Ectodermal cell (in vitro differentiated cells): ENCODE data around the gene TET3.
A peak's percentile ranks its signal among the peaks of the same experiment; 100 is the strongest.

ENCODE experiments used
- H3K27ac ChIP-seq: 2 replicates; pipeline ENCODE4 v1.7.0; 2013; ENCODE audit warnings: mild to moderate bottlenecking, low read depth, low read length; ENCODE audit not compliant: insufficient read depth, poor library complexity, severe bottlenecking
- H3K27me3 ChIP-seq: 2 replicates; pipeline ENCODE4 v1.7.0; 2013; ENCODE audit warnings: mild to moderate bottlenecking, low read length; ENCODE audit not compliant: insufficient read depth, control insufficient read depth, poor library complexity, severe bottlenecking
- H3K36me3 ChIP-seq: one replicate; pipeline ENCODE4 v1.7.0; 2013; ENCODE audit warnings: low read length; ENCODE audit not compliant: control insufficient read depth, insufficient read depth
- H3K4me1 ChIP-seq: one replicate; pipeline ENCODE4 v1.7.0; 2013; ENCODE audit warnings: low read length; ENCODE audit not compliant: control insufficient read depth, insufficient read depth
- H3K4me3 ChIP-seq: 2 replicates; pipeline ENCODE4 v1.7.0; 2013; ENCODE audit warnings: low read depth, low read length, control low read depth; ENCODE audit not compliant: insufficient read depth
- H3K9me3 ChIP-seq: 2 replicates; pipeline ENCODE4 v1.7.0; 2013; ENCODE audit warnings: mild to moderate bottlenecking, low read length, moderate library complexity; ENCODE audit not compliant: control insufficient read depth
- WGBS, 2 experiments: methylation state at CpG; one replicate each; pipeline ENCODE4 v1.1.7; 2013; ENCODE audit warnings: missing lambda C conversion rate in 2 of 2; 5-methylcytosine and 5-hydroxymethylcytosine counted together

The TET3 gene

GRCh38 chr2:73997813-73998212, 13.1 kb downstream of the TET3 start:
- no peaks in the 10 kb centered on the region for H3K9me3 ChIP-seq
- H3K27ac ChIP-seq, result no peak overlapping the region
- no peaks in the 10 kb centered on the region for H3K27me3 ChIP-seq
- no peaks in the 10 kb centered on the region for H3K36me3 ChIP-seq
- no peak overlapping the region for H3K4me3 ChIP-seq
- peaks cover 39% of the 10 kb centered on the region for H3K4me1 ChIP-seq
- 91% methylated on average over 6 of the region's 6 CpGs for whole genome bisulfite sequencing, 2 experiments

GRCh38 chr2:73998451-73998850, 13.7 kb downstream of the TET3 start:
- H3K9me3 ChIP-seq, result no peaks in the 10 kb centered on the region
- H3K27ac ChIP-seq, result no peak overlapping the region
- no peak overlapping the region for H3K4me3 ChIP-seq
- H3K4me1 ChIP-seq, result peaks cover 39% of the 10 kb centered on the region
- H3K27me3 ChIP-seq, result no peaks in the 10 kb centered on the region
- H3K36me3 ChIP-seq, result no peaks in the 10 kb centered on the region
- 78 to 79% methylated on average over 8 of the region's 8 CpGs for WGBS, 2 experiments

GRCh38 chr2:73998933-73999332, 14.2 kb downstream of the TET3 start:
- H3K27ac ChIP-seq, result no peak overlapping the region
- WGBS, 2 experiments, result 89 to 94% methylated on average over 4 of the region's 4 CpGs
- no peaks in the 10 kb centered on the region for H3K36me3 ChIP-seq
- H3K4me1 ChIP-seq, result peaks cover 41% of the 10 kb centered on the region
- H3K4me3 ChIP-seq, result no peak overlapping the region
- no peaks in the 10 kb centered on the region for H3K9me3 ChIP-seq
- no peaks in the 10 kb centered on the region for H3K27me3 ChIP-seq

- Histone ChIP-seq H3K4me3 (no peak overlapping the region), H3K27me3 (no peaks in the 10 kb centered on the region), H3K4me1 (peaks cover 52% of the 10 kb centered on the region), H3K36me3 (no peaks in the 10 kb centered on the region), H3K9me3 (no peaks in the 10 kb centered on the region), H3K27ac (no peak overlapping the region)
- 66 to 67% methylated on average over 10 of the region's 10 CpGs for WGBS, 2 experiments
Observed at GRCh38 chr2:73999881-74000597, 15.3 kb downstream of the TET3 start.

- H3K9me3 ChIP-seq, result no peaks in the 10 kb centered on the region
- no peaks in the 10 kb centered on the region for H3K27me3 ChIP-seq
- H3K4me3 ChIP-seq, result no peak overlapping the region
- 87 to 88% methylated on average over 5 of the region's 5 CpGs for WGBS, 2 experiments
- no peak overlapping the region for H3K27ac ChIP-seq
- H3K4me1 ChIP-seq, result peaks cover 55% of the 10 kb centered on the region
- no peaks in the 10 kb centered on the region for H3K36me3 ChIP-seq
Observed at GRCh38 chr2:74000666-74001065, 16.0 kb downstream of the TET3 start.

- Histone ChIP-seq H3K4me3 (no peak overlapping the region), H3K27me3 (no peaks in the 10 kb centered on the region), H3K27ac (no peak overlapping the region), H3K9me3 (no peaks in the 10 kb centered on the region), H3K36me3 (no peaks in the 10 kb centered on the region), H3K4me1 (peaks cover 59% of the 10 kb centered on the region)
- 79 to 82% methylated on average over 4 of the region's 4 CpGs for WGBS, 2 experiments
Observed at GRCh38 chr2:74001121-74001520, 16.4 kb downstream of the TET3 start.

GRCh38 chr2:74001781-74002504, 17.2 kb downstream of the TET3 start:
- Histone ChIP-seq H3K4me1 (peaks cover 67% of the 10 kb centered on the region), H3K36me3 (no peaks in the 10 kb centered on the region), H3K9me3 (no peaks in the 10 kb centered on the region), H3K4me3 (peak overlapping the region; percentile 64), H3K27ac (no peak overlapping the region), H3K27me3 (no peaks in the 10 kb centered on the region)
- 9 to 14% methylated on average over 24 of the region's 24 CpGs for WGBS, 2 experiments

- Histone ChIP-seq H3K9me3 (no peaks in the 10 kb centered on the region), H3K27me3 (no peaks in the 10 kb centered on the region), H3K4me3 (peak overlapping the region; percentile 64), H3K4me1 (peaks cover 75% of the 10 kb centered on the region), H3K36me3 (no peaks in the 10 kb centered on the region), H3K27ac (peak overlapping the region; percentile 92)
- 0% methylated on average over 68 of the region's 68 CpGs for WGBS, 2 experiments
Observed at GRCh38 chr2:74002505-74003421, 18.1 kb downstream of the TET3 start.

GRCh38 chr2:74003494-74004211, 18.9 kb downstream of the TET3 start:
- peaks cover 73% of the 10 kb centered on the region for H3K4me1 ChIP-seq
- WGBS, 2 experiments, result 23 to 28% methylated on average over 16 of the region's 16 CpGs

More at GRCh38 chr2:74003494-74004211, 18.9 kb downstream of the TET3 start:
- Histone ChIP-seq H3K27me3 (no peaks in the 10 kb centered on the region), H3K9me3 (no peaks in the 10 kb centered on the region), H3K36me3 (no peaks in the 10 kb centered on the region), H3K27ac (peak overlapping the region; percentile 92), H3K4me3 (peak overlapping the region; percentile 64)
